Brain pericyte (primary cell): Measurements from ENCODE around the gene RIN2.
"Not testable (repeated sequence)": the region's sequence is repeated elsewhere in the genome, so short reads cannot be mapped to it uniquely, and the experiment has no call there.

Experiments used
- DNase-seq: peaks from one replicate; pipeline ENCODE4 v3.0.0-alpha.2; 2012; ENCODE audit warnings: low read depth, low spot score

The RIN2 gene

GRCh38 chr20:19739351-19739750, 18.7 kb upstream of the RIN2 start:
- DNase-seq: no peak

DNA sequence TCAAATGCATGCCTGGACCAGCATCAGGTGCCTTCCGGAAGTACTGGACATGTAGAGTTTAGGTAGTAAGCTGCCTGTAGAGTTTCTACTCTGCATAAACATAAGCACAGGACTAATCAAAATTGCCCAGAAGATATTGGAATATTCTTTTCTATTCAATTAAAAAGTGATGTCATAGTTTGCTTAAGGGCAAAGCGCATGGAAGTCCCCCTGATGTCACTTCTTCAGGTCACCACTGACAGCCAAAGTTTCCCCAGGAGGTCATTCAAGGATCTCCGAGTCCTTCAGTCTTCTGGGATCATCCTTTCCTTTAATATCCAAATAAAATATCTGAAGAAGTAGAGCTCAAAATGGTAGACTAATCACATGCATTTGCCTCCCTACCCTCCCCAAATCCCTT, 17.5 kb upstream of the RIN2 start:
- no peak for DNase-seq

DNA sequence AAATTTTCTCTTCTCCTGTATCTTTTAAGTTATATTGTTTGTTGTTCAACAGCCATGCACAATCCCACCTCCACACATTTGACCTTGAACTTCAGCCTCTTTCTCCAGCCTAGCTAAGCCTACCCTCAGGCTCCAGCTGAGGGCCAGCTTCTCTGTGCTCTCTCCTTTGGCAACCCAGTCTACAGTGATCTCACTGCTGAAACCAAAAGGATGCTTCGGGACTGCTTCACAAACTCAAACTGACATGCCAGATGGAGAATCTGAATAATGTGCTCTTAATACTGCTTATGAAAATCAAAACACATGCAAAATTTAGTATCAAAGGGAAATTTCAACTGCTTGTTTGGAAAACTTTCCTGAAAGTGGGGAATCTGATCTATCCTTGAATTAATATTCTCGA, 16.1 kb upstream of the RIN2 start:
- DNase-seq: no peak

DNA sequence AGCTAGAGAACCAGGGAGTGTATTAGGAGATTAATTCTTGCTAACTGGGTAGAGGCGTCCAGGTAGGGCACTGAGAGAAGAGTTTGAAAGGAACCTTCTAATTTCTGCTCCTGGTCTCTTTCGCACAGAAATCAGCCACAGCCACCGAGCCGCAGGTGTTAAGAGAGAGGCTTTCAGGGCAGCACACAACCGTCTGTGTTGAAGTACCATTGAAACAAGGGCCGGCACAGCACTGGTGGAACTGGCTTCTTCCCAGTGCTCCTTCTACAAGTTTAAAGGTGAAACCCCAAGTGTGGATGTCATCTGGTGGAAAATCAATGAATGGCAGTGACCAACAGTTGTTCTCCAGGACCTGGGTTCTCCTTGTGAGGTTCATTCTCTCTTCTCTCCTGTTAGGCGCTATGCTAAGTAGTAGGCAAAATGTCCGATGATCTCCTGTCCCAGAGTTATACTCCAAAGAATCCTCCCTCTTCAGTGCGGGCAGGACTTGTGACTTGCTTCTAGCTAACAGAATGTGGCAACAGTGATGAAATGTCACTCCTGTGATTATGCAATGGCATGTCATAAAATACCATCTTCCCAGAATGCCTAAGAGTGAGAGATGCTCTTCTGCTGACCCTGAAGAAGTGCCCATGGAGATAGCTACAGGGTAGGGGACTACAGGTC, 15.0 kb upstream of the RIN2 start:
- no peak for DNase-seq

GRCh38 chr20:19743640-19743995, 14.4 kb upstream of the RIN2 start:
- DNase-seq: no peak

GRCh38 chr20:19745106-19745505, 13.0 kb upstream of the RIN2 start:
- DNase-seq: no peak

GRCh38 chr20:19745584-19745983, 12.5 kb upstream of the RIN2 start:
- no peak for DNase-seq

DNA sequence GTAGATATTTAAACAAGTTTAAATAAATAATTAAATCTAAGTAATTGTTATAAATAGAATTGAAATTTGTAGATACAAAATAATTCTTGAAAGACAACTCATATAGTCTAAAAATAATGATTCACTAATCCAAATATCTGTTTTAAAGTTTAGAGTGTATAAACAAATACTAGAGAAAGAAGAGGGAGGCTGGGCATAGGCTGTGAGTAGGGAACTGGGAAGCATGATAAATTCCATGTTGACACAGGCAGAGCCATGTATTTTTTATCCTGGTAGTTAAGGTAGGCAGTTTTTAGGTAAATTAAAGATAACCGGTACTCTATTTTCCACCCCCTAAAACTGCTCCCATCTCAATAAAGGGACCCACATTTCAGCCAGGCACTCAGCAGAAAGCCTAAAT, 11.7 kb upstream of the RIN2 start:
- DNase-seq: no peak

DNA sequence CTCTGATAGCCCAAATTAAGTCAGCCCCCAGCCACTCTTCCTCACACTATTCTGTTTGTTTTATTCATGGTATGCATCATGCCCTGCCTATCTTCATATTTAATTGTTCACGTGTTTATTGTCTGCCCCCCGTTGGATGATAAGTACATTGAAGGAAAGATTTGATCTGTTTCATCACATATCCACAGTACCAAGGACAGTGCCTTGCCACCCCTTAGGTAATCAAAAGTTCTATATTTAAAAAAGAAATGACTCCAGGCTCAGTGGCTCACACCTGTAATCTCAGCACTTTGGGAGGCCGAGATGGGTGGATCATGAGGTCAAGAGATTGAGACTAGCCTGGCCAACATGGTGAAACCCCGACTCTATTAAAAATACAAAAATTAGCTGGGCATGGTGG, 10.2 kb upstream of the RIN2 start:
- no peak for DNase-seq

GRCh38 chr20:19748681-19749080, 9.4 kb upstream of the RIN2 start:
- DNase-seq: no peak

DNA sequence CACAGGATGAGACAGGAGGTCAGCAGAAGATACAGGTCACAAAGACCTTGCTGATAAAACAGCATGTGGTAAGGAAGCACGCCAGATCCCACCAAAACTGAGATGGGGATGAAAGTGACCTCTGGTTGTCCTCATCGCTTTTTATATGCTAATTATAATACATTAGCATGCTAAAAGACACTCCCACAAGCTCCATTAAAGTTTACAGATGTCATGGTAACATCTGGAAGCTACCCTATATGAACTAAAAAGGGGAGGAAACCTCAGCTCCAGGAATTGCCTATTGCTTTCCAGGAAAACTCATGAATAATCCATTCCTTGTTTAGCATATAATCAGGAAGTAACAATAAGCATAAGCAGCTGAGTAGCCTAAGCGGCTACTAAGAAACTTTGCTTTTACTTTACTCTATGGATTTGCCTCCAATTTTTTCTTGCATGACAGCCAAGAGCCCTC, 8.4 kb upstream of the RIN2 start:
- no peak for DNase-seq

DNA sequence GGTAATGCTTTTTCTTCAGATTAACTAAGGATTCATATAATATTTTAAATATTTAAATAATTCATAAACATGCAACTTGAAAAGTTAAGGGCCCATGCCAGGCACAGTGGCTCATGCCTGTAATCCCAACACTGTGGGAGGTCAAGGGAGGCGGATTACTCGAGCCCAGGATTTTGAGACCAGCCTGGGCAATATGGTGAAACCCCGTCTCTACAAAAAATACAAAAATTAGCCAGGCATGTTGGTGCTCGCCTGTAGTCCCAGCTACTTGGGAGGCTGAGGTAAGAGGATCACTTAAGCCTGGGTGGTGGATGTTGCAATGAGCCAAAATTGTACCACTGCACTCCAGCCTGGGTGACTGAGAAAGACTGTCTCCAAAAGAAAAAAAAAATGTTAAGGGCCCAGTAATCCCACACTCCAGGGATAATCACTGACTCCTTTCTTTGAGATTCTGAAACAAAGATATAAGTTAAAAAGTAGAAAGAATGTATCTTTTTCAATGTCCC, 7.9 kb upstream of the RIN2 start:
- no peak for DNase-seq

DNA sequence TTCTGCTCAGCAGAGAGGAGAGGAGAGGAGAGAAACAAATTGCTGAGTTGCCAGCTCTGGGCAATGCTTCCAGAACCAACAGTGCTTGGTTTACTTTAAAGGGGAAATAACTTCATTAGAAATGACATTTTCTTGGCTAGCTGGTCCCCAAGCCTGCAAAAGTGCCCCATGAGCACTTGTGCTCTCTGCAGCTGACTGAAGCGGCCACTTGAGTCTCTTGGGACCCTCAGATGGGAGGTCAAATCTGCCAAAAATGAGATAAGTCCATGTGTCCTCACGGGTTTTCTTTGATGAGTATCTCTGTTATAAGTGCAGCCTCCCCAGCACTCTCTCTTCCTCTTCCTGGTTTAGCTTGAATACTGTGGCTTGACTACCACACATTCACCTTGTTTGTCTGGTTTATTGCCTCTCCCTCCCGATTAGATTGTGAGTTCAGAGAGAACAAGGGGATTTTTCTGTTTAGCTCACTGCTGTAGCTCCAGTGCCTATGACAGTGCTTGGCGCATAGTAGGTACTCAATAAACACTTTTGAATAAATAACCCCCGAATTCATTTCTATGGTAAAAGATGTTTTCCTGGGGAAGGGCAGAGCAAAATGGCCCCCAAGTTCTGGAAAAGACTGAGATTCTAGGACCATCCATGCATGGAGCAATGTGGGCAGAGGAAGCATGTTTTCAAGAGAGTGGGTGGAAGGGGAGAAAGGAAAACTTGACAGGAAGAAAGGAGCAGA, 7.0 kb upstream of the RIN2 start:
- no peak for DNase-seq

DNA sequence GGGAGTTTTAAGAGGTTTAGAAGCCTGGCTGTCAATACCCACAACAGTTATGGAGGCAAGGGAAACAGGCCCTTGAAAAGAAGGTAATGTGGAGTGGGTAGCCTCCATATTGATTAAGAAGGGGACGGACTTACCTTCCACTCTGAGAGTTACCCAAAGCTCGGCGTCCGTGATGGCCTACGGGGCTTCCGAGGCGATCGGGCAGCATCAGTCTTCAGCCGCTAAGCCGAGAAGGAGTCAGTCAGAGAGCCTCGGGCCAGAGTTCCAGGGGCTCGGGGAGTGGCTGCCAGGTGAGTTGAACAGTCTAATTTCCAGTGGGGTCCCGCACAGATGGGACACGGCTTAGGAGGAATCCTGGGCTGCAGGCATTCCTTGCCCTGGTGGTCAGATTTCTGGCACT, 3.9 kb upstream of the RIN2 start:
- DNase-seq: not testable (repeated sequence)

DNA sequence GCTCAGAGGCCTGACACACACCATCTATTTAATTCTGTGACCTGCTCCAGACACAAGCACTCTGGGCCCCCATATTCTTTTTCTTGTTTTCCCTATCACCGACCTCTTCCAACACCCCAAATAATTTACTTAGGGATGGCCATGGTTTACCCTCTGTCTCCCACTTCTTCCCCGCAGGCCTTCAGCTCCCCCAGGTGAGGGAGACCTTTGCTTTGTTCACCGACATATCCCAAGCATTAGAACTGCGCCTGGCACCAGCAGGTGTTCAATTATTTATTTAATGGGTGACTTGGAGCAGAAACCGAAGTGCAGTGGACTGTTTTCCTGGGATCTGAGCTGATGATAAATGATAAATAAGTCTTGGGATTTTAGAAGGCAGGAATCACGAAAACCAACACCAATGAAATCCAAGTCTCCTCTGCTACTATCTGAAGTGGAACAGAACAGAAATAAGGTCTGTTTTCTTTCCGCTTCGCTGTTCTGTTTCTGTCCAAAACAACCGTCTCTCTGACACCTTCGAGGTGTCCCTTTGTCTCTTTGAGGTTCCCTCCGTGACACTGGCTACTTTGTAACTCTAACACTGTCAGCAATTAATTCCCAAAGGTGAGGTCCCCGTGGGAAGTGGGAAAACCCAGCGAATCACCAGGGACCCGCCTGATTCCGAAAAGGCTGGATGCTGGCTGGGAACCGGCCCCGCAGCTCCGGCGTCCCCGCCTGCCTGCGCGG, 1.1 kb upstream of the RIN2 start:
- DNase-seq: no peak

DNA sequence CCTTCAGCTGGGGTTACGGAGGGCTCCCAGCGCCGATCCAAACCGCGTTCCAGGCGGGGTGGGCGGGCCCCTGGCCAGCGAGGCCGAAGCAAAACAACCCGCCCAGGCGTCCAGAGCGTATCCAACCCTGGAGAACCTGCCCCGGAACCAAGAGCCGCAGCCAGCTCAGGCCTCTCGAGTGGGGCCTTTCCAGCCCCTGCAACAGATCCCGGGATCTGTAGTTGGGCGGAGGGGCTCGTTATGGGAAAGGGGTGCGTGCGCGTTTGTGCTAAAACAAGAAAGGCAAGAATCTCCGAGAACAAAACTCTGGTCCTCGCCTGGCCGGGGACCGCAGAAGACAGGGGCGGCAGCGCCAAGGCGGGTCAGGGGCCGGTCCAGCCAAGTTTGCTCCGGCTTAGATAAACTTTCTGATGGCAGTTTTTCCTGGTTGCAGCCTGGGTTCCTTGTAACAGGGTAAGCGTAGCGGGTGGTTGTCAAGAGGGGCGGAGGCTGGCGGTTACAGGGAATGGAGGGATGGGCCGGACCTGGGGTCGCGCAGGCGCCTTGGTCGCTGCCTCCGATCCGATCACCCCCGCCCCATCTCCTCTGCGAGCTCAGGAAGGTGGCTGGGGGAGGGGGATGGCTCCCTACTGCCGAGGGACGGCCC, 448 bp upstream of the RIN2 start:
- DNase-seq: peak; percentile 80

GRCh38 chr20:19758501-19759331, 658 bp downstream of the RIN2 start:
- DNase-seq: no peak

DNA sequence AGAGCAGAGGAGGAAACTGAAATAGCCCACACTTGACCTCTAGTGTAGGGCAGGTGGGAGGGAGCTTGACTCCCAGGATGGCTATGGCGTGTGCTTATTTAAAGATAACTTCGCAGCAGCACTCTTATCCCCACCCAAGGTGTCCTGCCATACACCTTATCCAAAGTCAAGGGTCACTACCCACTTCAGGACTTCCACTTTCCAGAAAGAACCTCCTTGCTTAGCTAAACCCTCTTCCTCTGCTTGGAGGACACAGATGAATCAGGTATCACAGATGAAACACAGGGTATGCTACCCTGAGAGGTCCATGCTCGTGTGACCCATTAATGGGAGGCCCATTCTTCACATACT, 2.3 kb downstream of the RIN2 start:
- DNase-seq: no peak

GRCh38 chr20:19761326-19761725, 3.3 kb downstream of the RIN2 start:
- no peak for DNase-seq

DNA sequence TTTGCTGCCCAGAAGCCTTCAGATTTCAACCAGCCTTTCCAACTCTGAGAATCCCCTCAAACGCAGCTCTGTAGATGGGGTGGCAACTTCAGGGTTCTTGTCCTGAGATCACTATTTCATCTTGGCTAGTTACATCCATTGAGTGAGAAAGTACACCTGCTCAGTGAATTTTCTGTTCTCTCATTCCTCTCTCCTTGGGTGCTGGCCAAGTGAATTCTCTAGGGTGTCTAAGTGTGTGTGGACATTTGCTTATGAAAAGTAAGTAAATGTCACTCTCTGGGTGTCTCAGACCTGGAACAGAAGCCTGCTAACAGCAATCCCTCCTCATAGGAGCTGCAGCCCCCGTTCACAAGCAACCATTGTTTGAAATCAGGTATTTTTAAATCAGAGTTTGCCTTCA, 3.8 kb downstream of the RIN2 start:
- DNase-seq: no peak

- no peak for DNase-seq
These were observed 6.1 kb downstream of the RIN2 start for GRCh38 chr20:19764207-19764606.
